Measurements from ENCODE around the gene TTC16.
A peak's percentile ranks its signal among the peaks of the same experiment; 100 is the strongest.
"Not testable (repeated sequence)": the region's sequence is repeated elsewhere in the genome, so short reads cannot be mapped to it uniquely, and the experiment has no call there.

Gene TTC16

GRCh38 chr9:127769929-127770582 lies 54.2 kb downstream of the TTC16 start:
- no peak for FAIRE-seq

- no peak for FAIRE-seq
These were observed 54.7 kb downstream of the TTC16 start for GRCh38 chr9:127770583-127770904.

- peak; percentile 96 for FAIRE-seq
These were observed 55.2 kb downstream of the TTC16 start for GRCh38 chr9:127770905-127771569.

GRCh38 chr9:127771570-127772189 lies 55.8 kb downstream of the TTC16 start:
- no peak for FAIRE-seq

GRCh38 chr9:127772603-127773002 lies 56.7 kb downstream of the TTC16 start:
- no peak for FAIRE-seq

GRCh38 chr9:127773272-127773671 lies 57.4 kb downstream of the TTC16 start:
- FAIRE-seq = no peak

GRCh38 chr9:127773981-127774380 lies 58.1 kb downstream of the TTC16 start:
- no peak for FAIRE-seq

GRCh38 chr9:127776195-127776923 lies 60.5 kb downstream of the TTC16 start:
- no peak for FAIRE-seq

- no peak for FAIRE-seq
These were observed 61.0 kb downstream of the TTC16 start for GRCh38 chr9:127776924-127777289.

GRCh38 chr9:127777368-127777980 lies 61.6 kb downstream of the TTC16 start:
- FAIRE-seq = no peak

- FAIRE-seq = no peak
These were observed 62.6 kb downstream of the TTC16 start, which contains the start of gene SH2D3C for GRCh38 chr9:127778280-127779135. Gene SH2D3C, minus strand, starts transcription at chr9:127778666. Its CDS starts 39 bp downstream, at chr9:127778627.

- FAIRE-seq = no peak
These were observed 63.5 kb downstream of the TTC16 start for GRCh38 chr9:127779136-127779981.

GRCh38 chr9:127780126-127780885 lies 64.4 kb downstream of the TTC16 start:
- no peak for FAIRE-seq

- not testable (repeated sequence) for FAIRE-seq
These were observed 65.0 kb downstream of the TTC16 start for GRCh38 chr9:127780909-127781308.
